ENCODE results near the gene TMEM135.

- TF ChIP-seq CTCF (IDR thresholded peaks at IDR 0.05) (no peak), POLR2A (IDR thresholded peaks at IDR 0.05) (no peak)
These were observed 47.7 kb upstream of the TMEM135 start for GRCh38 chr11:86990031-86990430.
